GM21367 (cell line): Measurements from ENCODE around the gene NBEAL1.
A peak's percentile ranks its signal among the peaks of the same experiment; 100 is the strongest.
"Not testable (repeated sequence)": the region's sequence is repeated elsewhere in the genome, so short reads cannot be mapped to it uniquely, and the experiment has no call there.

Source experiments
- ATAC-seq: cut with Tn5 transposase; IDR thresholded peaks from one replicate; pipeline ENCODE4 v1.9.1; 2021; ENCODE audit not compliant: unreplicated experiment

NBEAL1 gene

DNA sequence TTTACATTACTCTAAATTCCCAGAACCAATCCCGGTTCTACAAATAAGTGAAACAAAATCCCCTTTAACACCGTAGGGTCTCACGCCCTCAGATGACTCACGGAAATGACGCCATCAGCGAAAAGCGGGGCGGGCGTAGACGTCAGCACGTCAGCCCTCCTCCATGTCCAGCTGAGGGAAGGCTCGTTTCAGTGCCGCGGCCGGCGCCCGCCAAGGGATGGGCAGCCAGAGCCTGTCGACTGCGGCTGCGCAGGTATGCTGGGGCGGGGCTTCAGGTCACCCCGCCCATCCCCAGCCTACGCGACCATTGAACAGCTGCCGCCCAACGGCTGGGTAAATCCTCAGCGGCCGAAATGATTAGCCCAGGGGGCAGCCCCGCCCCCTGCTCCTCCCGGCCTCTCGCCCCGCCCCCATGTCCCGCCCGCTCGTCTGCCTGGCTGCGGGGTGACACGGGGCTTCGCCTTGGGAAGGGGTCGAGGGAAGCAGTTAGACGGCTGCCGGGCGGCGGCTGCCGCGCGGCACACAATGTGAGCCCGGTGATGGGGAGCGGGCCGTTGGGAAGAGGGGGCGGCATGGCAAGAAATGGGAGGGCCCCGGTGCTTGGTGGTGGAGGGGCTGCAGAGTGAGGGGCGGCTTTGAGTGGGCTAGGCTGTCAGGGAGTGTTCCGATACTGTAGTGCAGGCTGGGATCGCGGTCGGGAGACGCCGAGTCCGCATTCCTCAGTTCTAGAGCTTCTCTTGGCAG is at the start of gene NBEAL1:
TSS of gene NBEAL1 (plus strand) at position 420 of the 744 bp plus-strand sequence. CDS start 1,510 bp downstream, outside the sequence.
- ATAC-seq: peak; percentile 98

DNA sequence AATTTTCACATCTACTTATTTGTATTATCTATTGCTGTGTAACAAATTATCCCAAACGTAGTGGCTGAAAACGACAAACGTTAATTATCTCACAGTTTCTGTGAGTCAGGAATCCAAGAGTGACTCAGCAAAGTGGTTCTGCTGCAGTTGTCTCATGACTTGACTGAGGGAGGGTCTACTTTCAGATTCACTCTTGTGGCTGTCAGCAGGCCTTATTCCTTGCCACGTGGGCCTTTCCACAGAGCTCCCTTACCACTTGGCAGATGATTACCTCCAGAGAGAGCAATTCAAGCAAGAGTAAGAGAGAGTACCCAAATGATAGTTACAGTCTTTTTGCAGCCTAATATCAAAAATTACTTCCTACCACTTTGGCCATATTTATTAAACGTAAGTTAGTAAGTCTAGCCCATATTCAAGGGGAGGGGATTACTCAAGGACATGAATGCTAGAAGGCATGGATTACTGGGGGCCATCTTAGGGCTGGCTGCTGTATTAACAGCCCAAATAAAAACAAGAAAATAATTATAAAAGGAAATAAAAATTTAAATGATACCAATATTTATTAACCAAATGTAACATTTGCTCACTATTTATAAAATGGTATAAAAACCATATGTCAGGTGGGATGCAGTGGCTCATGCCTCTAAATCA is 48.7 kb upstream of the NBEAL1 start:
- no peak for ATAC-seq

DNA sequence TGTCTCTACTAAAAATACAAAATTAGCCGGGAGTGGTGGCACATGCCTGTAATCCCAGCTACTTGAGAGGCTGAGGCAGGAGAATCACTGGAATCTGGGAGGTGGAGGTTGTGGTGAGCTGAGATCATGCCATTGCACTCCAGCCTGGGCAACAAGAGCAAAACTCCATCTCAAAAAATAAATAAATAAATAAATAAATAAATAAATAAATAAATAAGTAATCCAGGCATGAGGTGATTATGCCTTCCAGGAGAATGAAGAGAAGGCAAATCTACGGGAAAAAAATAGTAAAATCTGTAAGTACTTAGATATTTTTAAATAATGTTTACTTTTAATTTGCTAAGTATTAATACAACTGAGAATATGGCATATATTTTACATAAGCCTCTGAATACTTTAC is 45.3 kb upstream of the NBEAL1 start:
- not testable (repeated sequence) for ATAC-seq

DNA sequence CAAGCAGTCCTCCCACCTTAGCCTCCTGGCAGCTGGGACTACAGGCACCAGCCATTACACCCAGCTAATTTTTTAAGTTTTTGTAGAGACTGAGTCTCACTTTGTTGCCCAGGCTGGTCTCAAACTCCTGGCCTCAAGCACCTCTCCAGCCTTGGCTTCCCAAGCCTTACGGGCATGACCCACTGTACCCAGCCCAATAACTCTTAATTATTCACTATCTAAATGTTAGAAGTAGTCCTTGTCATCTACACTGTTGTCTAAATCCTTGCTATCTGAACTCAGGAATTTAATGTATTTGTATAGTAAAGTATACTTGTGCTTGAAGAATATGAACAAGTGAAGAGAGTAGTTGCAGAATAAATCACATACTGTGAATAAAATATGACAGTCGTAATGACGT is 37.9 kb upstream of the NBEAL1 start:
- no peak for ATAC-seq

DNA sequence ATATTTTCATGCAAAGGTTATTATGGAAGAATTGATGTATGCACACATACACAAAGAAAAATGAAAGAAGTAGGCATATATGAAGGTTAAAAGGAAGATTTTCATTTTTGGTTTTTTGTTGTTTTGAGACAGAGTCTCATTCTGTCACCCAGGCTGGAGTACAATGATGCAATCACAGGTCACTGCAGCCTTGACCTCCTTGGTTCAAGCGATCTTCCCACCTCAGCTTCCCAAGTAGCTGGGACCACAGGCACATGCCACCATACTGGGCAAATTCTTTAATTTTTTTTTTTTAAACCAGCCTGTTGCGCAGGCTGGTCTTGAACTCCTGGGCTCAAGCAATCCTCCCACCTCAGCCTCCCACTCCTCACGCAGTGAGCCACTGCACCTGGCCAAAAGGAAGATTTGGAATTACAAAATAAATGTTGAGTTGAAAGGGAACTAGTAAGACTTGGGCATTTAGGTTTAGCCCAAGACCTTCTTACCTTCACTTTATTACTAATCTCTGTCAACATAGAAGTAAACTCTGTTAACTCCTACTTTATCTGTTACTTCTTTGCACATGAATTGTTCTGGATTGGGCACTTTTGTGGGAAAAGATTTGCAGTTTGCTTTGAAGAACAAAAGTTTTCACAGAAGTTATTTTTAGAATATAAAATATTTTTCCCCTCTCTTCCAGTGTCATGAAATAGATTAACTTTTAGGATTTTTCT is 31.7 kb upstream of the NBEAL1 start:
- ATAC-seq: no peak

DNA sequence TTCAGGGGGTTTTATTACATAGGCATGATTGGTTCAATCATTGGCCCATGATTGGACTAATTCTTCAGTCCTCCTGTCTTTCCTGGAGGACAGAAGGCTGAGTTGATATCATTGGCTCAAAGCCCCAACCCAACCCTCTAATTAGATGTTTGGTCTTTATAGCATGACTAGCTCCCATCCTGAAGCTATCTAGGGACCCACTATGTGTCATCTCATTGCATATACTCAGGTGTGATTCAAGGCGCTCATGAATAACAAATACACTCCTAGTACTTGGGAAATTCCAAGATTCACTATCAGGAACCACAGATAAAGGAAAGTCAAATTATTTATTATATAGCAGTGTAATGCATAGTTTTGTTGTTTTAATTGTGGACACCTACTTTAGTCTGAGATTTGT is 24.9 kb upstream of the NBEAL1 start:
- no peak for ATAC-seq

DNA sequence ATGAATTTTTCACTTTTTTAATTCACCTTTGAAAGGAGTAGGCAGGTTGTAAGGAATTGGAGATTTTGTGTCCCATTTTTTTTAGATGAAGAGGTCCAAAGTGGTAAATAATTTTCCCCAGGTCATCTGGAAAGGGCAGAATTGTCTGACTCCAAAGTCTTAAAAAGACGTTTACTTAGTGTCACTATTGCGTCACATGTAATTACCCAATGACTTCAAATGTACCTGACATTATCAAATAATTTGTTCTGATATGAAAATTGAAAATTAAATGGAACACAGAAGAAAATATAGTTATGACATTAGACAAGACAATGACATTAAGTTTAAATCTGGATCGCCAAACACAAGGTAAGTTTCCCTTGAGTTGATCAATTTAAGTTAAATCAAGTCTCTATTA is 24.2 kb upstream of the NBEAL1 start:
- no peak for ATAC-seq

DNA sequence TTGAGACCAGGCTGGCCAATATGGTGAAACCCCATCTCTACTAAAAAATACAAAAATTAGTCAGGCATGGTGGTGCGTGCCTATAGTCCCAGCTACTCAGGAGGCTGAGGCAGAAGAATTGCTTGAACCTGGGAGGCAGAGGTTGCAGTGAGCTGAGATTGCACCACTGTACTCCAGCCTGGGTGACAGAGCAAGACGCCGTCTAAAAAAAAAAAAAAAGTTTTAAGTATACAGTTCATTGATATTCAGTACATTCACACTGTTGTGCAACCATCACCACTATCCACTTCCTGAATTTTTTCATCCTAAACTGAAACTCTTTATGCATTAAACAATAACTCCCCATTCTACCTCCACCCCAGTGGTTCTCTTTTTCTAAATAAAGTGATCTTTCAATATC is 17.6 kb upstream of the NBEAL1 start:
- not testable (repeated sequence) for ATAC-seq

DNA sequence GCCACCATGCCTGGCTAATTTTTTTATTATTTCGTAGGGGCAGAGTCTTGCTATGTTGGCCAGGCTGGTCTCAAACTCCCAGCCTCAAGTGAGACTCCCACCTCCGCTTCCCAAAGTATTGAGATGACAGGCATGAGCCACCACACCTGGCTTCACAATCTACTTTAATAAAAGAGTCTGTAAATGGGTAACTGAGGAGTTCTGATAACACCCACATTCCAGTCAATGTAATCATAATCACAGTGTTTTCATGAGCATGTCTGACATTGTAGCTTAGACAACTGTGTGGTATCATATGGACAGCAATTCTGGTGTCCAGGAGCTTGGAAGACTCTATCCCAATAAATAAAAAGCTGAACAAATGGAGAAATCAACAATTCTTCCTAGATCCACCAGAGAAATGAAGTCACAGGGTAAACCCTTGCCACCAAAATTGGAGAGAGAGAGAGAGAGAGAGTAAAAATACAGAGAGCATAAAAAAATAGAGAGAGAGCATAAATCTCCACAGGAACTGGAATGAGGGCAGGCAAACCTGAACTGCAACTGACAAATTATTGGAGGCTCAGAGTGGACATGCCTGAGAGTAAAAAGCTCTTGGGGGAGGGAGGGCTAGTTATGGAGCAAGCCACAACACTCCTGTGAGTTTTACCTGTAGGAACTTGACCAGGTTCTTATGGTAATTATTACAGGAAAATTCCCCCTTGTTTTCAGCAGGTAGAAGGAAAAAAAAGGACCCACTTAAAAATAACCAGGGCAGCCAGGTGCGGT is 12.4 kb upstream of the NBEAL1 start:
- no peak for ATAC-seq

DNA sequence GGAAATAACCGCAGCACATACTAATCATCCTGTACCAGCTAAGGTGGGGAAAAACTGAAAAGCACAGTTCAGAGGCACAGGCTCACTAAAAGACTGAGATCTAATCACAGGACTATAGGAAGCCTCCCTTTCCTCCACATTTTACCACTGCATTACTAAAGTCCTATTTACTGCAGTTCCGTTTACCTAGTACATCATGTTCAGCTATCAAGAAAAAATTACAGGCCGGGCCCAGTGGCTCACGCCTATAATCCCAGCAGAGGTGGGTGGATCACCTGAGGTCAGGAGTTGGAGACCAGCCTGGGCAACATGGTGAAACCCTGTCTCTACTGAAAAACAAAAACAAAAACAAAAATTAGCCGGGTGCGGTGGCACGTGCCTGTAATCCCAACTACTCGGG is 11.0 kb upstream of the NBEAL1 start:
- ATAC-seq: no peak

DNA sequence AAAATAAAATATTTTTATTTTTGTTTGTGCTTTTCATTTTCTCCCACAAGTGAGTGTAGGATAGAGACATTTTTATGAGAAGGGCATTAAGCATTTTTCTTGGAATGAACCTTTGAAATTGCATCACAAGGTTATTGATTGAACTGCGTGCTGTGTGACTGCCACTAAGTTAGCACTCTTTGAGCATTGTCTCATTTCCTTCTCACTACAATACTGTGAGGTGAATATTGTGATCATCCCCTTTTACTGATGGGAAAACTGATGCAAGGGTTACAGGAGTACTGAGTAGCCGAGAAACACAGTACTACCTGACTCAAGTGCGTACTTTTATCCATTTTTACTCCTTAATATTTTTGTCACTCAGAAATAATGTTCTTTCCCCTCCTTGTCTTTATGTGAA is 2.0 kb downstream of the NBEAL1 start:
- no peak for ATAC-seq

DNA sequence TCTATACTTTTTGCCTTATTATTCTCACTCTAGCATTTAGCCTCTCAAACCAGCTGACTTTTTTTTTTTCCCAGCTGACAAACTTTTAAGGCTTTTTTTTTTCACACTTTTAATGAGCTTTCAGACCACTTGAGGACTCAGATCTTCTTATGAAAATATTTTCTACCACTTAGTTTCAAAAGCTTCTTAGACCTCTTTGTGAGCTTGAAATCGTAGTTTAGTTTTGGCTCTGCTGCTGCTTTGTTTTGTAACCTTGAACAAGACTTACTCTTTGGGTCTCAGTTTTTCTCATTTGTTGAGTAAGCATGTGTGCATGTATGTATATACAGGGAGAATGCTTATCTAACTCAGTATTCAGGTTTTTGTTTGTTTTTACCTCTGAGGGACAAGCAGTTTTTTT is 3.5 kb downstream of the NBEAL1 start:
- no peak for ATAC-seq

DNA sequence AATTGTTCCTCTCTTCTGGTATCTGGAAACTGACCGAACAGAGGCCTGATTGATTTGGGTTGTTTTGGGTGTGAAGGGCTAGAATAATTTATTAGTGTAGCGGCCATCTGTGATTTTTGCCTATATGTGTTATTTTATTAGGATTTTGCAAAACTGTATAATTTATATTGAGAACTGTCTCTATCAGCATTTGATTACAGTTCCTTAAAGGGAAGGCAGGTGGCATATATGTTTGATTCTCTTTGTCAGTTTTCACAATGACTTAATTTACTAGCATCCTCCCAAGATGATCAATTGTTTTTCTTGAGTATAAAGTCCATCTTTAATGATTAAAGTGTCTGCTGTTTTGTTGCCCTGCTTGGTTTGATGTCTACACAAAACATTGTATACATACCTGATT is 4.5 kb downstream of the NBEAL1 start:
- no peak for ATAC-seq

DNA sequence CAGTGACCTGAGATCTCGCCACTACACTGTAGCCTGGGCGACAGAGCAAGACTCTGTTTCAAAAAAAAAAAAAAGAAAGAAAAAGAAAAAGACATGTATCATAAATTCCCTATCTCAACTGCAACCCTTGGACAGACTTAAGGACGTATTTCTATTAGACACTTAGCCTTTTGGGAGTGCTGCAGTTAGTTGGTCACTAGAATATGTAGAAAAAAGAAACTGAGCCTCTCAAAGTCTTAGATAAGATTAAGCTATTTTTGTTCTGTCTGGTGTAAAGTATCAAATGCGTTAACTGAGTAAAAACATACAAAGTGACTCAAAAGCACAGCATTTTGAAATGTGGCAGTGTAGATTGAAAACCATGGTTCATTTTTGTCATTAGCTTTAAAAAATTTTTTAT is 7.3 kb downstream of the NBEAL1 start:
- no peak for ATAC-seq

DNA sequence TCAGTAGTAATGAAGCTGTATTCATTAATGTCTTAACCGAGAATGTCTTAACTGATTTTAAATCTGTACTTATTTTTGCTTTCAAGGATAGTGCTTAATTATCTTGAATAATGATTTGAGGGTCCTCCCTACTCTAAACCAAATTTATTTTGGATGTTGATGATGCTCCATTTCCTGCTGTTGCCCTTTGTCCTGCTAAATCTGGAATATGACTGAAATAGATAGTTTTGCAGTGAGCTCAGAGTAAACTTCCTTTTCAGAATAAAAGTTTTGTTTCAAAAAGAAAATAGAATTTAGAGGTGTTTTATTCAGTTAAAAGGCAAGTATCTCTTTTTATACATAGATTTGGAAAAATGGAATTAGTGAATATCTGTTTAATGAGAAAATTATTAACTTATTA is 8.1 kb downstream of the NBEAL1 start:
- no peak for ATAC-seq

DNA sequence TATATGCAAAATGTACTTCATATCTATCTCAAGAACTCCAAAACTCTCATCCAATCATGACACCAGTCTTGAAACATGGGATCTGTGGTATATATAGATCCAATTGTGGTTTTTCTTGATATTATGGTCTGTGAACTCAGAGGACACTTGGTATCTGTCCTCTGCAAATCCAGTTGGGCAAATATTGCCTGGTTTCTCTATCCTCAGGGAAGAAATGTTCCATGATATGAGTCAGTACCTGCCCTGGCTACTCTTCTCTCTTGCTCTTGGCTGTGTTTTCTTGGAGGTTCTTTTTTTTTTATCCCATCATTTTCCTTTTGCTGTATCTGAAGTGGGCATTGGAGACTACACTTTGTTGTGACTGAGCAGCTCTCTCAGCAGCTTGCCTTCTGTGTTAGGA is 10.9 kb downstream of the NBEAL1 start:
- no peak for ATAC-seq

DNA sequence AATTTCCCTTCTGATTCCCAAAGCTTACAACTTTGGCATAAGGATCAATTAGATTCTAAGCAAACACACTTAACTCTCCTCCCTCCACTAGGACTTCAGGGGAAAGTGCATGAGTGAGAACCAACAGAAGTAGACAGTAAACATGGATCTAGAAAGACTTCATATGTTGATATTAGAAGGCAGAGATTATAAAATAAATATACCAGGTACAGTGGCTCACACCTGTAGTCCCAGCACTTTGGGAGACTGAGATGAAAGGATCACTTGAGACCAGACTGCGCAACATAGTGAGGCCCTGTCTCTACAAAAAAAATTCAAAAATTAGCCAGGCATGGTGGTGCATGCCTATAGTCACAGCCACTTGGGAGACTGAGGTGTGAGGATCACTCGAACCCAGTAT is 15.9 kb downstream of the NBEAL1 start:
- no peak for ATAC-seq

DNA sequence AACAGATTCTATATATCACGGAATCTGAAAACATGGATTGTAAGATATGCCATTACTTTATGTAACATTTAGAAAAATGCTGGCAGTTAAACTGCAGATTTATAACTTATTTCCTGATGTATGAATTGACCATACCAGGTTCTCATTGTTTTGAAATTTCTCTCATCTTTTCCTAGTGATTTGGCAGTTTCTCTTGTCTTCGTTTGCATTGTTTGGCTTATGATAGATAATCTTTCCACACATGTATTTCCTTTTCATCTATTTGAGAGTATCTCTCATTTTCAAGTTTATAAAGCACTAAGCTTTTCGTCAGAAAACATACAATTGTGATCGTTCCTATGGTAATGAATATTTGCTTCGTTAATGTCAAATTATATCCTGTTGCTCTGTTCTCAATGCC is 16.3 kb downstream of the NBEAL1 start:
- no peak for ATAC-seq

DNA sequence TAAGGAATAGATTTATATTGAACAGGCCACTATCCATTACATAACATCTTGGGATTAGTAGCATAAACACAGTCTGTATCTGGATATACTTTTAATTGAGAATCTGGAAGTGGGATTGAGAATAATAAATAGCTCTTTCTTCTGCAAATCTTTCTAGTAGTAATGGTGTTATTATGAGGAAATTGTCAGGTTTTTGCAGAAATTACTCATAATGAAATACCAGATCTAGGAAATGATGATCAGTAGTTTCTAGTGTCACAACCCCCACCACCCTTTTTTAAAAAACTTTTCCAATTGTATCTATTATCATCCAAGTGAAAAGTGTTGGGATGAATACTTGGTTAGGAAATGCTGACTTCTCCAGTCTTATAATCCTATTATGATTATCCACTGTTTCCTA is 18.7 kb downstream of the NBEAL1 start:
- ATAC-seq: no peak

DNA sequence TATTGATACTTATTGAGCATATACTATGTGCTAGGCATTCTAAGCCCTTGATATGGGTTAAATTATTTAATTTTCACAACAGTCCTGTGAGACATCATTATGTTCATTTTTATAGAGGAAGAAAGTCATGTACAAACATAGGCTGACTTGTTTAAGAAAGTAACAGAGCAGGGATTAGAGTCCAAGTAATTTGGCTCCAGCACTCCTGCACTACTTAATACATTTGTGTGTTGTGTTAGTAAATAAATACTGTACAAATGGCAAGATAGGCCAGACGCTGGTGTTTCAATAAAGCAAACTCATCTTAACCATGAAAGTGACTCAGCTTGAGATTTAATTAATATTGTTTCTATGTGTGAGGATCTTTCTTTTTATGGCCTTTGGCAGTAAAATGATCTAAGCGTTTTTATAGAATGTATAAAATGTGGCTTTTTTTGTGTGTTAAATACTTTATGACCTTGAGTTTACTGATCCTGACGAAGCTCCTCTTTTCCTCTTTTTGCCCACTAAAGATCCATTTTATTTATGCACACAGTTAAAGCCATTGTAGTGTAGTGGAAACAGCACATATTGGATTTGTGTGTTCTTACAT is 21.3 kb downstream of the NBEAL1 start:
- ATAC-seq: no peak

DNA sequence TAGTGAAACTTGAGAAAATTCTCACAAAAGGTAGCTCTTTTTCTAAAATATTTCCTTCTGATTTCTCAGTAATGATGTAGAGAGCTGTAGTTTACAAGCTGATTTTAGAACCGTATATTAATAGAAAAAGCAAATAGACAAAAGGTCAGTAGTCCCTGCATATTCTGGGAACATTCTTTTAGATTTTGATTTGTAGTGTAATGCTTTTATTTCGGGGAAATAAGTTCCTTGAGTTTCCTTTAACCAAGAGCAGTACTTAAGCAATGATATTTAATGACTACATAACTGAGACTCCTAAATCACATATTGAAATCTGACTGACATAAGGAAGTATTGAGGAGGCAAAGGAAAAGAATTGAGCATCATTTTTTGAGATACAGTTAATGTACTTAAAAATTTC is 22.4 kb downstream of the NBEAL1 start:
- no peak for ATAC-seq
